ENCODE results near the gene MOSPD2. TPM values are rescaled to one million over a fixed set of nuclear protein-coding genes. Genes with fewer than 3 reads are reported as not detected.

The MOSPD2 gene
- total and polyA plus RNA-seq, 3 experiments from 2014 or later = 7.4 to 9.3 (median 8.3) TPM

- no peak for DNase-seq
- Histone ChIP-seq H3K36me3 (ENCODE audit: insufficient read depth, low read length) (no peaks in the 10 kb centered on the region), H3K4me1 (ENCODE audit: insufficient read depth, low read length) (no peaks in the 10 kb centered on the region), H3K27me3 (ENCODE audit: insufficient read depth, low read length, poor library complexity, severe bottlenecking) (no peaks in the 10 kb centered on the region), H3K9me3 (ENCODE audit: low read length) (no peaks in the 10 kb centered on the region), H3K27ac (ENCODE audit: low read depth, low read length) (no peak overlapping the region), H3K4me3 (ENCODE audit: low read length) (no peak overlapping the region)
- no peaks in the 10 kb centered on the region for H3K27me3 Mint-ChIP-seq
- no peak overlapping the region for H3K27ac Mint-ChIP-seq
- no peak overlapping the region for H3K4me3 Mint-ChIP-seq
- POLR2A ChIA-PET = no interaction called here
- no peaks in the 10 kb centered on the region for H3K4me1 Mint-ChIP-seq
- CTCF ChIA-PET = no interaction called here
- H3K36me3 Mint-ChIP-seq = peaks cover 2 to 6% (median 3%) of the 10 kb centered on the region in 3 donors
- H3K9me3 Mint-ChIP-seq = no peaks in the 10 kb centered on the region
These were observed 21.7 kb upstream of the MOSPD2 start for GRCh38 chrX:14851526-14851925.

- CTCF ChIA-PET = no interaction called here
- no peak overlapping the region for H3K27ac Mint-ChIP-seq
- H3K4me3 ChIP-seq (ENCODE audit: low read length) = no peak overlapping the region
- no peaks in the 10 kb centered on the region for H3K9me3 ChIP-seq (ENCODE audit: low read length)
- no peaks in the 10 kb centered on the region for H3K27me3 Mint-ChIP-seq
- no peaks in the 10 kb centered on the region for H3K36me3 ChIP-seq (ENCODE audit: insufficient read depth, low read length)
- H3K4me1 ChIP-seq (ENCODE audit: insufficient read depth, low read length) = no peaks in the 10 kb centered on the region
- H3K9me3 Mint-ChIP-seq = no peaks in the 10 kb centered on the region
- H3K36me3 Mint-ChIP-seq = peaks cover 0 to 8% (median 2%) of the 10 kb centered on the region in 3 donors
- DNase-seq = no peak
- H3K4me1 Mint-ChIP-seq = no peaks in the 10 kb centered on the region
- no peak overlapping the region for H3K4me3 Mint-ChIP-seq
- no peaks in the 10 kb centered on the region for H3K27me3 ChIP-seq (ENCODE audit: insufficient read depth, low read length, poor library complexity, severe bottlenecking)
- H3K27ac ChIP-seq (ENCODE audit: low read depth, low read length) = no peak overlapping the region
- POLR2A ChIA-PET = no interaction called here
These were observed 8.6 kb upstream of the MOSPD2 start for GRCh38 chrX:14864631-14865030.

- Histone ChIP-seq H3K36me3 (ENCODE audit: insufficient read depth, low read length) (no peaks in the 10 kb centered on the region), H3K27ac (ENCODE audit: low read depth, low read length) (no peak overlapping the region), H3K4me3 (ENCODE audit: low read length) (no peak overlapping the region), H3K9me3 (ENCODE audit: low read length) (no peaks in the 10 kb centered on the region), H3K27me3 (ENCODE audit: insufficient read depth, low read length, poor library complexity, severe bottlenecking) (no peaks in the 10 kb centered on the region), H3K4me1 (ENCODE audit: insufficient read depth, low read length) (no peaks in the 10 kb centered on the region)
- ChIA-PET POLR2A (no interaction called here), CTCF (no interaction called here)
- DNase-seq = no peak
- H3K27ac Mint-ChIP-seq = no peak overlapping the region
- H3K27me3 Mint-ChIP-seq = no peaks in the 10 kb centered on the region
- no peak overlapping the region for H3K4me3 Mint-ChIP-seq
- H3K36me3 Mint-ChIP-seq = peaks cover 0 to 8% (median 2%) of the 10 kb centered on the region in 3 donors
- H3K9me3 Mint-ChIP-seq = no peaks in the 10 kb centered on the region
- no peaks in the 10 kb centered on the region for H3K4me1 Mint-ChIP-seq
These were observed 8.0 kb upstream of the MOSPD2 start for GRCh38 chrX:14865201-14865600.

GRCh38 chrX:14871767-14872166, 1.5 kb upstream of the MOSPD2 start:
- Histone ChIP-seq H3K9me3 (ENCODE audit: low read length) (no peaks in the 10 kb centered on the region), H3K4me1 (ENCODE audit: insufficient read depth, low read length) (peaks cover 11% of the 10 kb centered on the region), H3K36me3 (ENCODE audit: insufficient read depth, low read length) (no peaks in the 10 kb centered on the region), H3K27me3 (ENCODE audit: insufficient read depth, low read length, poor library complexity, severe bottlenecking) (no peaks in the 10 kb centered on the region), H3K27ac (ENCODE audit: low read depth, low read length) (no peak overlapping the region), H3K4me3 (ENCODE audit: low read length) (no peak overlapping the region)
- Mint-ChIP-seq H3K27ac (peak overlapping the region in 1 of 8 donors; percentile 82), H3K4me1 (peaks cover 2 to 28% (median 8%) of the 10 kb centered on the region in 3 donors), H3K4me3 (peak overlapping the region in 4 of 7 donors; percentile 11 to 65 (median 40)), H3K9me3 (no peaks in the 10 kb centered on the region), H3K36me3 (peaks cover under 1 to 5% (median 3%) of the 10 kb centered on the region in 3 donors), H3K27me3 (no peaks in the 10 kb centered on the region)
- POLR2A ChIA-PET = no interaction called here
- no peak for DNase-seq
- CTCF ChIA-PET = no interaction called here

GRCh38 chrX:14872355-14872754, 866 bp upstream of the MOSPD2 start:
- ChIA-PET POLR2A (no interaction called here), CTCF (no interaction called here)
- Histone ChIP-seq H3K4me3 (ENCODE audit: low read length) (no peak overlapping the region), H3K4me1 (ENCODE audit: insufficient read depth, low read length) (peaks cover 11% of the 10 kb centered on the region), H3K27ac (ENCODE audit: low read depth, low read length) (peak overlapping the region; percentile 69), H3K36me3 (ENCODE audit: insufficient read depth, low read length) (no peaks in the 10 kb centered on the region), H3K9me3 (ENCODE audit: low read length) (no peaks in the 10 kb centered on the region), H3K27me3 (ENCODE audit: insufficient read depth, low read length, poor library complexity, severe bottlenecking) (no peaks in the 10 kb centered on the region)
- peaks cover 6 to 30% (median 8%) of the 10 kb centered on the region in 3 donors for H3K4me1 Mint-ChIP-seq
- H3K27me3 Mint-ChIP-seq = no peaks in the 10 kb centered on the region
- H3K9me3 Mint-ChIP-seq = no peaks in the 10 kb centered on the region
- H3K27ac Mint-ChIP-seq = peak overlapping the region in 4 of 8 donors; percentile 69 to 93 (median 84)
- peaks cover 0 to 6% (median 3%) of the 10 kb centered on the region in 3 donors for H3K36me3 Mint-ChIP-seq
- DNase-seq = no peak
- H3K4me3 Mint-ChIP-seq = peak overlapping the region in 5 of 7 donors; percentile 85 to 92 (median 89)

GRCh38 chrX:14873676-14874049, 442 bp downstream of the MOSPD2 start:
- Histone ChIP-seq H3K27ac (ENCODE audit: low read depth, low read length) (peak overlapping the region; percentile 85), H3K9me3 (ENCODE audit: low read length) (no peaks in the 10 kb centered on the region), H3K4me3 (ENCODE audit: low read length) (peak overlapping the region; percentile 80), H3K4me1 (ENCODE audit: insufficient read depth, low read length) (peaks cover 11% of the 10 kb centered on the region), H3K27me3 (ENCODE audit: insufficient read depth, low read length, poor library complexity, severe bottlenecking) (no peaks in the 10 kb centered on the region), H3K36me3 (ENCODE audit: insufficient read depth, low read length) (no peaks in the 10 kb centered on the region)
- POLR2A ChIA-PET = interaction anchor here (0.6 kb wide), 1 partner anchor 667 kb away, joined by 5 read pairs; no protein-coding TSS in a partner anchor
- H3K4me1 Mint-ChIP-seq = peaks cover 6 to 35% (median 11%) of the 10 kb centered on the region in 3 donors
- peak overlapping the region; percentile 87 to 94 (median 91) for H3K27ac Mint-ChIP-seq
- no peaks in the 10 kb centered on the region for H3K27me3 Mint-ChIP-seq
- peak overlapping the region; percentile 84 to 97 (median 89) for H3K4me3 Mint-ChIP-seq
- CTCF ChIA-PET = no interaction called here
- H3K9me3 Mint-ChIP-seq = no peaks in the 10 kb centered on the region
- DNase-seq = no peak
- peaks cover 0 to 8% (median 3%) of the 10 kb centered on the region in 3 donors for H3K36me3 Mint-ChIP-seq

- ChIA-PET POLR2A (no interaction called here), CTCF (no interaction called here)
- peaks cover 0 to 8% (median 3%) of the 10 kb centered on the region in 3 donors for H3K36me3 Mint-ChIP-seq
- Histone ChIP-seq H3K9me3 (ENCODE audit: low read length) (no peaks in the 10 kb centered on the region), H3K27me3 (ENCODE audit: insufficient read depth, low read length, poor library complexity, severe bottlenecking) (no peaks in the 10 kb centered on the region), H3K27ac (ENCODE audit: low read depth, low read length) (no peak overlapping the region), H3K4me1 (ENCODE audit: insufficient read depth, low read length) (peaks cover 11% of the 10 kb centered on the region), H3K36me3 (ENCODE audit: insufficient read depth, low read length) (no peaks in the 10 kb centered on the region), H3K4me3 (ENCODE audit: low read length) (no peak overlapping the region)
- H3K4me3 Mint-ChIP-seq = peak overlapping the region in 3 of 7 donors; percentile 1 to 89 (median 26)
- H3K9me3 Mint-ChIP-seq = no peaks in the 10 kb centered on the region
- no peaks in the 10 kb centered on the region for H3K27me3 Mint-ChIP-seq
- H3K27ac Mint-ChIP-seq = peak overlapping the region in 4 of 8 donors; percentile 35 to 92 (median 45)
- no peak for DNase-seq
- peaks cover 14 to 47% (median 15%) of the 10 kb centered on the region in 3 donors for H3K4me1 Mint-ChIP-seq
These were observed 2.4 kb downstream of the MOSPD2 start for GRCh38 chrX:14875624-14876023.

GRCh38 chrX:14883826-14884225, 10.6 kb downstream of the MOSPD2 start:
- Histone ChIP-seq H3K9me3 (ENCODE audit: low read length) (no peaks in the 10 kb centered on the region), H3K27ac (ENCODE audit: low read depth, low read length) (no peak overlapping the region), H3K27me3 (ENCODE audit: insufficient read depth, low read length, poor library complexity, severe bottlenecking) (no peaks in the 10 kb centered on the region), H3K36me3 (ENCODE audit: insufficient read depth, low read length) (no peaks in the 10 kb centered on the region), H3K4me1 (ENCODE audit: insufficient read depth, low read length) (no peaks in the 10 kb centered on the region), H3K4me3 (ENCODE audit: low read length) (no peak overlapping the region)
- peaks cover 0 to 5% (median 0%) of the 10 kb centered on the region in 3 donors for H3K36me3 Mint-ChIP-seq
- no peak overlapping the region for H3K27ac Mint-ChIP-seq
- peaks cover 0 to 3% of the 10 kb centered on the region in 2 donors for H3K27me3 Mint-ChIP-seq
- no peak overlapping the region for H3K4me3 Mint-ChIP-seq
- peaks cover 3 to 15% (median 10%) of the 10 kb centered on the region in 3 donors for H3K4me1 Mint-ChIP-seq
- CTCF ChIA-PET = no interaction called here
- POLR2A ChIA-PET = no interaction called here
- DNase-seq = no peak
- H3K9me3 Mint-ChIP-seq = peaks cover 0 to 2% (median 0%) of the 10 kb centered on the region in 5 donors

Data from CD8-positive, alpha-beta memory T cell (primary cell).